ENCODE data around the gene CX3CR1. TPM values are rescaled to one million over a fixed set of nuclear protein-coding genes. Genes with fewer than 3 reads are reported as not detected.
"Not testable (repeated sequence)": the region's sequence is repeated elsewhere in the genome, so short reads cannot be mapped to it uniquely, and the experiment has no call there.

The CX3CR1 gene, protein sequence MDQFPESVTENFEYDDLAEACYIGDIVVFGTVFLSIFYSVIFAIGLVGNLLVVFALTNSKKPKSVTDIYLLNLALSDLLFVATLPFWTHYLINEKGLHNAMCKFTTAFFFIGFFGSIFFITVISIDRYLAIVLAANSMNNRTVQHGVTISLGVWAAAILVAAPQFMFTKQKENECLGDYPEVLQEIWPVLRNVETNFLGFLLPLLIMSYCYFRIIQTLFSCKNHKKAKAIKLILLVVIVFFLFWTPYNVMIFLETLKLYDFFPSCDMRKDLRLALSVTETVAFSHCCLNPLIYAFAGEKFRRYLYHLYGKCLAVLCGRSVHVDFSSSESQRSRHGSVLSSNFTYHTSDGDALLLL
- 0.42 TPM for total RNA-seq
- long read RNA-seq, result 0 reads

DNA sequence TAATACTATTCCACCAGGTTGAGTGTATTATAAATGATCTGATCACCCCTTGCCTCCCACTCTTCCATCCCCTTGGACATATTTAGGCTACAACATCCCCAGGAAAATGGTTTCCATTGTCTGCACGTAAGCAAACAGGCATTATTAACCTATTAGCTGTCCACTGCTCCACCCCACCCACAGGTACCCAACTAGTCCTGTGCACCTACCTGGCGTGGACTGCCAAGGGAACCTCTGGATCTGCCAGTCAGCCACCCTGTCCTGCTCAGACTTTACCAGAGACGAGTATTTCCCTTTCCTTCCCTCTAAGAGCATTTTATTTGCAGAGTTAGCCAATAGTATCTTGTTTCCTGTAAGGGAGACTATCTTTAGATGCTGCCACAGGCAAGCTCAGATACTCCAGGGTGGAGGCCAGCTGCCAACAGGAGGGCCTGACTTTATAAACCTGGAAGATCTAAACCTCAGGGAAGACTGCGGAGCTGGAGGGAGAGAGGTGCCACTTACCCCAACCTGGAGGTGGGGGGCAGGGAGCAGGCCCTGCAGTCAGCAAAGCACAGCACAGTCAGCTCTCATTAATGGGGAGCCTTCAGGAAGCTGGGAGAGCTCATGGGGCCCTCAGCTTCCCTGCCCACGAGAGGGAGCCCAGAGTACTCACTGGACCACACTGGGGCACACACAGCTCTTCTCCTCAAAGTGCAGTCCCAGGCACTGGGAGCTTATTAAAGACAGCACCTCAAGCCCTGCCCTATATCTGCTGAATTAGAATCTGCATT, at the start of gene CX3CR1:
Gene CX3CR1, minus strand, starts transcription at position 292 of the 773 bp plus-strand sequence. CDS start 13,527 bp downstream, outside the sequence.
- no peak for DNase-seq (ENCODE audit: low spot score)

DNA sequence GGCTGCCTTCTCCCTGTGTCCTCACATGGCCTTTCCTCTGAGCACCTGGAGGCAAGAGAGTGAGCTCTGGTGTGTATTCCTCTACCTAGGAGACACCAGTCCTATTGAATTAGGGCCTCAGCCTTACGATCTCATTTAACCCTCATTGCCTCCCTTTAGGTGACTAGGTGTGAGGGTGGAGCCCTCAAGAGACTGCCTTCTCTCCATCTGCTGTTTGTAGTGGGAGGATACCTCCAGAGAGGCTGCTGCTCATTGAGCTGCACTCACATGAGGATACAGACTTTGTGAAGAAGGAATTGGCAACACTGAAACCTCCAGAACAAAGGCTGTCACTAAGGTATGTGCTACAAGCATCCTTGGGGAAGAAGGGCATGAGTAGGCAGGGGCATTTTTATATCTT, 49.7 kb upstream of the CX3CR1 start, which contains the start of gene CCR8:
Gene CCR8, plus strand, starts transcription at position 217 of the 400 bp plus-strand sequence. CDS start 2,623 bp downstream, outside the sequence.
- DNase-seq (ENCODE audit: low spot score), result no peak

DNA sequence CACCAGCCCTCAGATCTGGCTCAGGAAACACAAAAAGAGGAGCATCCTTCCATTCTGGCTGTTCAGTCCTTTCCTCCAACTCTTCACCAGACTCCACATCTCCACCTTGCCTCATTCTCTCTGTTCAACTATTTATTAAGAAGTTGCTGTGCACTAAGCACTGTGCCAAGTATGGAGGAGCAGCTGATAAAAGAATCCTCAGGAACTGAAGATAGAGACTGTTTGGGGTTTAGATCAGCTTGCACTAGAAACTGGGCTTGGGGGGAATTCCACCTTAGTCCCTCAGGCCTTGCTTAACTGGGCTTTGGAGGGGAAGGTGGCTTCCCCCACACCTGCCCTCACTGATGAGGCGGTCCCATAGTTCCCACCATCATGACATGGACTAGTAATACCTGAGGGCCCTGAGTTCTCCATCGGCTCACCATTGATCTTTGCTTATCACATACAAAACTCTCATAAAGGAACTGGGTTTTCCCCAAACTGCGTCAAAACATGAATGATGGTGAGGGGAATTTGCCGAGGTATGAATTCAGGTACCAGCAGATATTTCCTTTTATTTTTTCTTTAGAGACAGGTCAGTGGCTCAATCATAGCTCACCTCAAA, 48.0 kb upstream of the CX3CR1 start:
- no peak for DNase-seq (ENCODE audit: low spot score)

DNA sequence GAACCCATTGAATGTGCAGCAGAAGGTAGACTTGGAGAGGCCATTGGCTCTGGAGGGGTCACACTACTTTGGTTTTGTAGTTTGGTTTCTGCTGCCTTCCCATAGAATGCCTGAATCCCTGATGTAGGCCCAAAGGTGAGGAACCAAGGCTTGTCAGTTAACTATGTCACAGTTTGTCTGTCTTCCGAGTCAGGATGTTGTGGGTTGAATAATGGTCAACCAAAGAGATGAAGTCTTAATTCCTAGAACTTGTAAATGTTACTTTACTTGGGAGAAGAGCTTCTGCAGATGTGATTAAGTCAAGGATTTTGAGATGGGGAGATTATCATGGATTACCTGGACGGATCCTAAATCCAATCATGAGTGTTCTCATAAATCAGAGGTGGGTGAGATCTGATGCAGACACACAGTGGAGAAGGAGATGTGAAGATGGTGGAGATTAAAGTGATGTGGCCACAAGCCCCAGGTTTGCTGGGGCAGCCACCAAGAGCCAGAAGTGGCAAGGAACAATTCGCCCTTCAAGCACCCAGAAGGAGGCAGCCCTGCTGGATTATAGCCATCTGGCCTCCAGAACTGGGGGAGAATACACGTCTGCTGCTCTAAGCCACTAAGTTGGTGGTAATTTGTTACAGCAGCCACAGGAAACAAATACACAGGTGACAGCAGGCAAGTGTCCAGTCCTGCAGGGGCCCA, 47.4 kb upstream of the CX3CR1 start:
- DNase-seq (ENCODE audit: low spot score), result no peak

DNA sequence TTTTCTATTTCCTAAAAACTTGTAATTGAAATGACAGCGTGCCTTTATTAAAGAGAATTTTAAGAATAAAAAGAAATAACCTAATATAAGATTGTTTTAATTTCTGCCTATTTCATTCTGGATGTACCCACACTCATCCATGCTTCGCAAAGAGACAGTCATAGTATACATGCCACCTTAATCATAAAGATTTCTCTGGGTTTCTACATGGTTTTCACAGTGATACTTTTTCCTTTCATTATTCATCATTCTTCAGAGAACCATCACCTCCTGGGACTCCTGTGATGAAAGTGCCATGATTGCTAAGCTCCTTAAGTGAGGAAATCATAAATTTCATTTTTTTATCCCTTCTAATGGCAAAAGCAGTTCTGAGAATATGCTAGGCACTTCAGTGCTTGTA, 45.4 kb upstream of the CX3CR1 start:
- no peak for DNase-seq (ENCODE audit: low spot score)

DNA sequence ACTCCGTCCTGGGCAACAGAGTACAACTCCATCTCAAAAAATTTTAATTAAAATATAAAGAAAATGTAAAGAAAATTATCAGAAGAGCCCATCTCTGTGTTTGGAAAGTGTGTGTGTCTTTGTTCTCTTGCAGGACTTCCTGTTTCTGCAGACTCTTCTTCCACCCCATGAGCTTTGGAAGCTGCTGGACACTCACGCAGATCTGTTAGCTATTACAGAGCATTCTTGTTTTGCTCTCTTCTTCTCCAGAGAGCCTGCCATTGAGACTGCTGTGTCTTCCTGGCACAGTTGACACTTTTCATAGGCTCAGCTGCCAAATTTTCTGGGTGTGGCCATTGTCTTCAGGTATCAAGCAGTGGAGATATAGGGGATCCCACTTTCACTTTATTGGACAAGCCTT, 43.7 kb upstream of the CX3CR1 start:
- DNase-seq (ENCODE audit: low spot score), result no peak

DNA sequence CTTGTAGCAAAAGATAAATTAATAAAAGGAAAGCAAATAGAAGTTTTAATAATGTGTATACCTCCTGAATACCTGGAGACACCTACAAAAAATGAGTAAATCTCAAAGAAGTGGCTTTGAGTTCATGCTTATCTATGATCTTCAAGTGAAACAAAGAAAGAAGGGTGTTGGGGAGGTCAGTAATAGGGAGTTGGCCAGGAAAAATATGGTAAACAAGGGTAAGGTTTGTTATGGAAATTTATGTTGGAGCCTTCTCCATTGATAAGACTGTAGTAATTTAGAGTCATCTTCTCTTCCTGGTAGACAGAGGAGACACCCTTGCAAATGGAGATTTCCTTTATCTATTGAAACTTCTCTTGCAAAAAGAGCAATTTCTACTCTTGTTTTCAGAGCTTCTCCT, 43.1 kb upstream of the CX3CR1 start:
- DNase-seq (ENCODE audit: low spot score), result no peak

DNA sequence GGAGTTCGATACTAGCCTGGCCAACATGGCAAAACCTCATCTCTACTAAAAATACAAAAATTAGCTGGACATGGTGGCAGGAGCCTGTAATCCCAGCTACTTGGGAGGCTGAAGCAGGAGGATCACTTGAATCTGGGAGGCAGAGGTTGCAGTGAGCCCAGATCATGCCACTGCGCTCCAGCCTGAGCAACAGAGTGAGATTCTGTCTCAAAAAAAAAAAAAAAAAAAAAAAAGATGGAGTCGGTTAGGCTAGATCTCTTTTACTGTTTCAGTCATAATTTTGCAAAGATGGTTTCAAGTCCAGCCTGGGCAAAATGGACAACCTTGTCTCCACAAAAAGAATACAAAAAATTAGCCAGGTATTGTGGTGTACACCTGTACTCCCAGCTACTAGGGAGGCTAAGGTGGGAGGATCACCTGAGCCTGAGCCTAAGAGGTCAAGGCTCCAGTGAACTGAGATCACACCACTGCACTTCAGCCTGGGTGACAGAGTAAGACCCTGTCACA, 42.4 kb upstream of the CX3CR1 start:
- DNase-seq (ENCODE audit: low spot score), result not testable (repeated sequence)

DNA sequence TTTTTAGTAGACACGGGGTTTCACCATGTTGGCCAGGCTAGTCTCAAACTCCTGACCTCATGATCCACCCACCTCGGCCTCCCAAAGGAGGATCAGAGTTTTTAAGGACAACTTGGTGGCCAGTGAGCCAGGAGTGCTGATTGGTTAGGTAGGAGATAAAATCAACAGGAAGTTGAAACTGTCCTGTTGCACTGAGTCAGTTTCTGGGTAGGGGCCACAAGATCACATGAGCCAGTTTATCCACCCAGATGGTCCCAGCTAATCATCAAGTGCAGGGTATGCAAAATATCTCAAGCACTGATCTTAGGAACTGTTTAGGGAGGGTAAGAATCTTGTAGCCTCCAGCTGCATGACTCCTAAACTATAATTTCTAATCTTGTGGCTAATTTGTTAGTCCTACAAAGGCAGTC, 41.7 kb upstream of the CX3CR1 start:
- not testable (repeated sequence) for DNase-seq (ENCODE audit: low spot score)

DNA sequence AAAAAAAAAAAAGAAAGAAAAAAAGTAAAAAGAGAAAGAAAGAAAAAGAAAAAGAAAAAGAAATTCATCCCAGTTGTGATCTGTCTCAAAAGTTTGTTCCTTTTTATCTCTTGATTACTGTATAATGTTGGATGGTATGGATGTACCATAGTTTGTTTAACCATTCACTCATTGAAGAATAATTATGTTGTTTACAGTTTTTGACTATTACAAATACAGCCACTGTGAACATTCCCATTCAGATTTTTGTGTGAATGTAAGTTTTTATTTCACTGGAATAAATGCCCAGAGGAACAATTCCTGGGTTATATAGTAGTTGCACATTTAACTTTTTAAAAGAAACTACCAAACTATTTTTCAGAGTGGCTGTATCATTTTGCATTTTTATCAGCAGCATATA, 39.4 kb upstream of the CX3CR1 start:
- no peak for DNase-seq (ENCODE audit: low spot score)

DNA sequence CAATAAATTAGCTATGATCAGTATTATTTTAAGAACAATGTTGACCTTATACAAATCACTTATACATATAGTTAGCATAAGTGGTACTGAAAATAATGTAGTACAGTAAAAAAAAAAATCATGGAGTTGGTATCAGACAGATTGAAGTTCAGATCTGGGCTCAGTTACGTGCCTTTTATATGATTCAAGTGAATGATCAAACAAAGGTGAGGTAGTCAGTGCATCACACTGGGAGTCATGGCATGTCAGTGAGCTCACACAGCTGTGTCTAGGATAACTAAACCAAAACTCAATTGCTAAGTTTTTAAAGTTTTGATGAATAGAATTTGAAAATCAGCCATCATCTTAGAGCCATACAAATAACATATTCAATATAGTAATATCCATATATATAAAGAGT, 38.5 kb upstream of the CX3CR1 start:
- no peak for DNase-seq (ENCODE audit: low spot score)

DNA sequence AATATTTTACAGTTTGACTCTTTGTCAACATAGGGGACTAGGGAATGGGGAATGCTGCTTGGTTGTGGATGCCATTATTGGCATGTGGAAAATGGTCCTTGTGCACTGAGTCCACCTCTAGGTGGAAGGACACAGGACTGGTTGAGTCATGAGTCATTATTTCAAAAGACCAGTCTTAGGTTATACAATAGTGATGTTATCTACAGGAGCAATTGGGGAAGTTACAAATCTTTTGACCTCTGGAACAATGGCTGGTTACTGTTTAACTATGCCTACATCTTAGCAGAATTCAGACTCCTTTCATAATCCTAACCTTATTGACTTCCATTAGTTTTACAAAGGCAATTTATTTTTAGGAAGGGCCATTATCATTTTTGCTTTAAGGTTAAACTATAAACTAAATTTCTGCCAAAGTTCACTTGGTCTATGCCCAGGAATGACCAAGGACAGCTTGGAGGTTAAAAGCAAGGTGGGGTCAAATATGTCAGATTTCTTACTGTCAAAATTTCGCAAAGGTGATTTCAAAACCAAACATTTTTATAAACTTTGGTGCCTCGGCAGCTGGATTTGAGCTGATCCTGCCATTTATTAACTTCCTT, 37.8 kb upstream of the CX3CR1 start:
- DNase-seq (ENCODE audit: low spot score), result no peak

DNA sequence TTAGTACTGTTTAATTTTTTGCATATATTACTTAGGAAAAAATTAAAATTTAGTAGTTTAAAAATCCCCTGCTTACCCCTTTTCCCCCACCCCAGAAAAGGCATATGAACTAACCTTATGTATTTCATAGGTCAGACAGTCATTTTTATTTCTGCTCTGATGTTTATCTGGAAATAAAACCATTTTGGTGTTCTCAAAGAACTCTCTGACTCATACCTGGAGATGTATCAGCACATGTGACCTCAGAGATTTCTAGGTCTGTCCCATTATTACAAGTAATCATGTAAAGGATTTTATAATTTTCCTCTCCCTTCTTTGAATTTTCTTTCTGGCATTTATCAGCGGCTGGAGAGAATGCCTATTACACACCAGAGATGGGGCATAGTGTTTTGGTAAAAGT, 35.6 kb upstream of the CX3CR1 start:
- no peak for DNase-seq (ENCODE audit: low spot score)

DNA sequence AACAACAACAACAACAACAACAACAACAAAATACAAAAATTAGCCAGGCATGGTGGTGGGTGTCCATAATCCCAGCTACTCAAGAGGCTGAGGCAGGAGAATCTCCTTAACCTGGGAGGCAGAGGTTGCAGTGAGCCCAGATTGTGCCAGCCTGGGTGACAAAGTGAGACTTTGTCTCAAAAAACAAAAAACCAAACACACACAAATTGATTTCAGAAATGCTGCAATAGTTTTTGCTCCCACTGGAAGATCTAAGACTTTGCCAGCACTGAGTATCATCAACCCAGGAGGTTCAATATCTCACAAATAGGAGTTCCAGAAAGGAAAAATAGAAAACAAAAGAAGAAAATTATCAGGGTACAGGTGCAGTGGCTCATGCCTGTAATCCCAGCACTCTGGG, 33.5 kb upstream of the CX3CR1 start:
- no peak for DNase-seq (ENCODE audit: low spot score)

DNA sequence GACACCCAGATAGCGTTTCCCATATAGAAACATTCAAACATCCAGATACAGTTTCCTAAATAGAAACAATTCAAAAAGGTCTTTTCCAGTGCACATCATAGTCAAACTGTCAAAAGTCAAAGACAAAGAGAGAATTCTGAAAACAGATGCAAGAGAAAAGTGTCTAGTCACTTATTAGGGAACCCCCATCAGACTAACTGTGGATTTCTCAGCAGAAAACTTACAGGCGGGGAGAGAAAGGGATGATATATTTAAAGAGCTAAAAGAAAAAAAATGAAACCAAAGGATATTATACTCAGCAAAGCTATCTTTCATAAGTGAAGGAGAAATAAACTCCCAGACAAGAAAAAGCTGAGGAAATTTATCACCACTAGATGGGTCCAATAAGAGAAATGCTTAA, 22.3 kb upstream of the CX3CR1 start:
- no peak for DNase-seq (ENCODE audit: low spot score)

DNA sequence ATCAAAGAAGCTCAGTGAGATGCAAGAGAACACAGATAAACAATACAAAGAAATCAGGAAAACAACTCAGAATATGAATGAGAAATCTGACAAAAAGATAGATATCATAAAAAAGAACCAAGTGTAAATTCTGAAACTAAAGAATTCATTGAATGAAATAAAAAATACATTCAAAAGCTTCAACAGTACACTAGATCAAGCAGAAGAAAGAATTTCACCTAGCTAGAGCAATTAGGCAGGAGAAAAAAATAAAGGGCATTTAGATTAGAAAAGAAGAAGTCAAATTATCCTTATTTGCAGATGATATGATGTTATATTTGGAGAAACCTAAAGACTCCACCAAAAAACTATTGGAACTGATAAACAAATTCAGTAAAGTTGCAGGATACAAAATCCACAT, 19.4 kb upstream of the CX3CR1 start:
- DNase-seq (ENCODE audit: low spot score), result no peak

DNA sequence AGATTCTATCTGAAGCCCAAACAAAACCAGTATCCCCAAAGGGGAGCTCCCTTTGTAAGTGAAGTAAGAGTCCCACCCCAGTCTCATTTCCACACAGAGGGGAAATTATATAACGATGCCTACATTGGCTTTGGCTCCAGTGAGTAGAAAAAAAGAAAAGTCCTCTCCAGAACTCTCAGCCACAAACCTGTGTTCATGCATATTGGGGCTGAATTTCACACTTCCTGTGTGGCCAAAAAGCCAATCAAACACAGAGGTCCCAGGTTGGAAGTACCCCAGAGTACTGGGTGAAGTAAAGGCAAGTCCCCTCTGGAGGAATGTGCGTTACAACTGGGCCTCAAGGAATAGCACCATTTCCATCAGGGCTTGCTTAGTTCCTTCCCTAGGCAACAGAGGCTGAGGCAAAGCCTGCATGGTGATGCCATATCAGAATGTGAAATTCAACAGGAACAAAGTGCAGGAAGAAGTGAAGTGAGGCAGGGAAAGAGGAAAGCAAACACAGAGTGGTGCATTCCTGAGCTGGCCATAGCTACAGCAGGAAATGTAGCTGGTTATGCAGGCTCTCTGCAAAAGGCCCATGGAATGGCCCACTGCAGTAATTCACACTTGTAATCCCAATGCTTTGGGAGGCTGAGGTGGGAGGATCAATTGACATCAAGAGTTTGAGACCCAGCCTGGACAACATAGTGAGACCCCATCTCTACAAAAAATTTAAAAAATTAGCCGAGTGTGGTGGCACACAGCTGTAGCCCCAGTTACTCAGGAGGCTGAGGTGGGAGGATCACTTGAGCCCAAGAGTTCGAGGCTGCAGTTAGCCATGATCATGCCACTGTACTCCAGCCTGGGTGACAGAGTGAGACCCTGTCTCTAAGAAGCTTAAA, 16.6 kb upstream of the CX3CR1 start:
- no peak for DNase-seq (ENCODE audit: low spot score)

DNA sequence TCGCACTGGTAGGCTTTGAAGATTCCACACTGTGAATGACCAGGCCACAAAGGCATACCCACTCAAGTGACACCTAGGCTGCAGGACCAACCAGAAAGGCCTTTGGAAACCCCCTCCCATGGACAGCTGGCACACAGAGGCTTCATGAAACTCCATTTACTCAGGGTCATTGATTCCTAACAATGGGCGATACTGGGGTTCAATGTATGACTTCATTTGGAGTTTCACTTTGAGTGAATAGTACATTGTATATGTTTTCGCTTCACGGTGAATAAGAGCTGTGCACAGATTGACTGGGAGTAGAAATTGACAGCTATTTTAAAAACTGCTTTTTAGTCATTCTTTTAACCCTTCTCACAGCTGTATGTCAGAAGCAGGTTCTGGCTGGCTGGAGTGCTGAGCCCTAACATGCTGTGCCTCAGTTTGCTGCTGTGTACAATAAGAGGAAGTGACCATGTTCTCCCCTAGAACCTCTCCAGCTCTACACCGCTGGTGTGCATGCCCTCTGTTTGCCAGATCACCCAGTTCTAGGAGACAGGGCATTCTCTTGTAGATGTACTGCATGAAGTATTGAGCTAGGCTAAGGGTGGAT, 15.4 kb upstream of the CX3CR1 start:
- no peak for DNase-seq (ENCODE audit: low spot score)

DNA sequence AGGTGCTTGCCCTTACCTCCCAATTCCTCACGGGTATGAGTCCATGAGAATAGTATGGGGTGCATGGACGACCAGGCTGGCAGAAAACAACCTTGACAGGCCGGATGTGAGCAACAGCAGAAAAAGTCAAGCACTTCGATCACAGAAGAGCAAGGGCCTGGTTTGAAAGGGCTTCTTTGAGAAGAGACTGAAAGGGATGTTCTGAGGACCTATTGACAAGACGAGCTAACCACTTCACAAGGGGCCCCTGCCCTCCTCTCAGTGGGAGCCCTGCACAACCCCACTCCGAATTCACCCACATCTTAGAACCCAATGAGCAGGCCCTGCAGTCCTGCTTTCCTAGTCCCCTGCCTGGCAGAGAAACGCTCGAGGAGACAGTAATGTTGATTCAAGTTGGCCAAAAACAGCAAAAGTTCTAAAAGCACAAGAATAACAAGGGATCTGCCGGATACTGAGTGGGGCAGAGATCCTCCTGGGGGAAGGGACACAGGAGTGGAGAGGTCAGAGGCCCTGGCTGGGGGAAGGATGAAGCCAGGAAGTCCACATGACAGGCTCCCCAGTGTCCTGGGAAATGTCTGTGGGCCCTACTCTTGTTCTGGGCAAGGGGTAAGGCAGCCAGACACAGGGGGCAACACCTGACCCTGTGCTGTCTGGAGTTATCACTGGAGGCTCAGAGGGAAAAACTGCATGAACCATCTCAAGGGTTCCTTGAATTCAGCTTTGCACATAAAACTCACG, 14.8 kb upstream of the CX3CR1 start:
- no peak for DNase-seq (ENCODE audit: low spot score)

All from mesenteric fat pad (tissue), 1 donor.